Breast epithelium (tissue), 4 donors: ENCODE measurements around the gene PXDC1. TPM values are rescaled to one million over a fixed set of nuclear protein-coding genes. Genes with fewer than 3 reads are reported as not detected.

ENCODE experiments used
- DNase-seq, 2 donors: peaks; one replicate each; pipeline ENCODE4 v3.0.0-alpha.2; 2019; ENCODE audit warnings: low spot score in 2 of 2
- H3K27ac ChIP-seq, 2 donors: fragments of 200-600 bp; sonication (generic) in 1 of 2; one replicate each; pipeline ENCODE4 v1.5.1; 2016 to 2019; ENCODE audit warnings: mild to moderate bottlenecking in 1 of 2
- H3K27me3 ChIP-seq, 2 donors: fragments of 200-600 bp; sonication (generic) in 1 of 2; one replicate each; pipeline versions ENCODE4 v1.5.1 to v1.6.0; 2017 to 2019; ENCODE audit warnings: control low read depth in 1 of 2, mild to moderate bottlenecking in 1 of 2
- H3K36me3 ChIP-seq: fragments of 200-600 bp; one replicate; pipeline ENCODE4 v1.5.1; 2019
- H3K4me1 ChIP-seq, 2 donors: fragments of 200-600 bp; sonication (generic); one replicate each; pipeline ENCODE4 v1.5.1; 2016 to 2019; ENCODE audit warnings: control low read depth in 1 of 2
- H3K4me3 ChIP-seq, 3 donors: fragments of 200-600 bp; sonication (generic); 1 replicate in 2 of 3; 2 replicates in 1 of 3; pipeline ENCODE4 v1.5.1; 2016 to 2019; ENCODE audit warnings: mild to moderate bottlenecking in 3 of 3, moderate library complexity in 2 of 3
- H3K9me3 ChIP-seq, 2 donors: fragments of 200-600 bp; sonication (generic) in 1 of 2; one replicate each; pipeline ENCODE4 v1.5.1; 2016 to 2019; ENCODE audit warnings: control low read depth in 1 of 2
- POLR2A ChIP-seq: fragments of 450-650 bp; IDR thresholded peaks from one replicate; pipeline ENCODE4 v1.6.1; 2016; ENCODE audit warnings: antibody characterized with exemption, mild to moderate bottlenecking, moderate library complexity
- POLR2AphosphoS5 ChIP-seq, 3 donors: sonication (generic); formaldehyde crosslinking; IDR thresholded peaks; one replicate each; pipeline ENCODE4 v1.6.1; 2017; ENCODE audit warnings: antibody characterized with exemption in 3 of 3
- intact Hi-C: fragments of 100-400 bp; cut with DNase I; formaldehyde crosslinking; loops from one replicate; pipeline ENCODE4 v1.15.1; 2023; ENCODE audit warnings: low total_unique reads
- total RNA-seq, 3 donors: library from RNA; depleted of rRNA; stranded (reverse); fragments of >200 nt; gene quantifications; one replicate each; pipeline ENCODE4 v1.1.0, GENCODE V29; 2016
- TF ChIP-seq, protein P1 (sequence below), 3 donors: fragments of 450-650 bp; IDR thresholded peaks; one replicate each; pipeline ENCODE4 v1.5.1; 2016 to 2017; ENCODE audit warnings: antibody characterized with exemption in 3 of 3, mild to moderate bottlenecking in 3 of 3, moderate library complexity in 3 of 3

PXDC1 gene
- total RNA-seq, 3 donors from 2014 or later = 86.2 to 122 (median 88.0) TPM

- Histone ChIP-seq H3K27me3 (no peaks in the 10 kb centered on the region), H3K4me3 (no peak overlapping the region), H3K27ac (no peak overlapping the region), H3K4me1 (no peaks in the 10 kb centered on the region), H3K36me3 (no peaks in the 10 kb centered on the region), H3K9me3 (no peaks in the 10 kb centered on the region)
- TF ChIP-seq POLR2A (no peak), POLR2AphosphoS5 (IDR thresholded peaks at IDR 0.05) (no peak)
- TF ChIP-seq, protein P1, sequence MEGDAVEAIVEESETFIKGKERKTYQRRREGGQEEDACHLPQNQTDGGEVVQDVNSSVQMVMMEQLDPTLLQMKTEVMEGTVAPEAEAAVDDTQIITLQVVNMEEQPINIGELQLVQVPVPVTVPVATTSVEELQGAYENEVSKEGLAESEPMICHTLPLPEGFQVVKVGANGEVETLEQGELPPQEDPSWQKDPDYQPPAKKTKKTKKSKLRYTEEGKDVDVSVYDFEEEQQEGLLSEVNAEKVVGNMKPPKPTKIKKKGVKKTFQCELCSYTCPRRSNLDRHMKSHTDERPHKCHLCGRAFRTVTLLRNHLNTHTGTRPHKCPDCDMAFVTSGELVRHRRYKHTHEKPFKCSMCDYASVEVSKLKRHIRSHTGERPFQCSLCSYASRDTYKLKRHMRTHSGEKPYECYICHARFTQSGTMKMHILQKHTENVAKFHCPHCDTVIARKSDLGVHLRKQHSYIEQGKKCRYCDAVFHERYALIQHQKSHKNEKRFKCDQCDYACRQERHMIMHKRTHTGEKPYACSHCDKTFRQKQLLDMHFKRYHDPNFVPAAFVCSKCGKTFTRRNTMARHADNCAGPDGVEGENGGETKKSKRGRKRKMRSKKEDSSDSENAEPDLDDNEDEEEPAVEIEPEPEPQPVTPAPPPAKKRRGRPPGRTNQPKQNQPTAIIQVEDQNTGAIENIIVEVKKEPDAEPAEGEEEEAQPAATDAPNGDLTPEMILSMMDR (IDR thresholded peaks at IDR 0.05) = no peak
- no peak for DNase-seq
- intact Hi-C loops = no loop called here
Measured at GRCh38 chr6:3791526-3792203, 40.2 kb upstream of the PXDC1 start.

GRCh38 chr6:3789896-3790558, 38.5 kb upstream of the PXDC1 start:
- peak overlapping the region; percentile 22 to 23 for H3K27ac ChIP-seq
- DNase-seq = no peak
- intact Hi-C loops = no loop called here

DNA sequence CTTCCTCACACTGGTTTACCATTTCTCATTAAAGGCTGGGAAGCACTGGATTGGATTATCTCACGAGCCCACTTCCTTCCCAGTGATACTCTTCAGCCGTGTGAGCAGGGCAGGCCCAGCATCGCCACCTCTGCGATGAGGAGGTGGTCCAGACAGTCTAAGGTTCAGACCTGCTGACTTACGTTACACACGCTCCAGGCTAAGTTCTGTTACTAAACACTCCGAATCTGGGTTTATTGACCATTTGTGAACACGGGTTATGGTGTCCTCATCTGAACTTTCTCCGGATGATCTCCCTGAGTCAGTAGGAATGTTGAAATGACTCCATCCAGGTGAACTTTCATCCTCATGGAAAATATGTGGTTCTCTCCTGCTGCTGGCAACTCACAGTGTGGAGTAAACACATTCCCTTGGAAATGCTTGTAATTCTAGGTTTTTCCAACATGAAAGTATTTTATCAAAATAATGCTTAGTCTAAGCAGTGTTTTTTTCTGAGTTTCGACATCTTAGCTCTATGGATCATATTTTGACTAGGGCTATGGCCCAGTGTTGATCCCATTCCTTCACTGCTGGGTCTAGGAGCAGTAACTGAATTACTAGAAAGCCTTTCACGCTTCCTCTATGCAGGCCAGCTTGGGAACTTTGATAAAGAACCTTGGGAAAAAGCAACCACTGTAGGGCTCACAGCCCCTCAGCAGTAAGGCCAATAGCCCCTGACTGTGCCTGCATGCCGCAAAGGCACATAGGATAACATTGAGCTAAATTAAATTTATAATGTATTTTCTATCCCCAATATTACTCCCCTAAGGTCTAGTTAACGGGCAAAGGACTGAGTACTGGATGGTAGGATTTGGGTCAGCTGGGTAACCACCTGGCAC, 37.7 kb upstream of the PXDC1 start:
- TF ChIP-seq, protein P1 (IDR thresholded peaks at IDR 0.05) = no peak
- peak in 1 of 3 donors; percentile 12 for TF ChIP-seq POLR2AphosphoS5 (IDR thresholded peaks at IDR 0.05)
- no peaks in the 10 kb centered on the region for H3K4me1 ChIP-seq
- no peaks in the 10 kb centered on the region for H3K27me3 ChIP-seq
- H3K36me3 ChIP-seq = no peaks in the 10 kb centered on the region
- no peaks in the 10 kb centered on the region for H3K9me3 ChIP-seq
- no peak for DNase-seq
- intact Hi-C loops = no loop called here
- H3K4me3 ChIP-seq = no peak overlapping the region
- H3K27ac ChIP-seq = peak overlapping the region; percentile 24 to 39

More at GRCh38 chr6:3789896-3790558, 38.5 kb upstream of the PXDC1 start:
- no peak for TF ChIP-seq POLR2A
- no peak for TF ChIP-seq POLR2AphosphoS5 (IDR thresholded peaks at IDR 0.05)
- TF ChIP-seq, protein P1 (IDR thresholded peaks at IDR 0.05) = no peak
- no peaks in the 10 kb centered on the region for H3K4me1 ChIP-seq
- no peaks in the 10 kb centered on the region for H3K9me3 ChIP-seq
- no peak overlapping the region for H3K4me3 ChIP-seq
- H3K27me3 ChIP-seq = no peaks in the 10 kb centered on the region
- H3K36me3 ChIP-seq = no peaks in the 10 kb centered on the region

DNA sequence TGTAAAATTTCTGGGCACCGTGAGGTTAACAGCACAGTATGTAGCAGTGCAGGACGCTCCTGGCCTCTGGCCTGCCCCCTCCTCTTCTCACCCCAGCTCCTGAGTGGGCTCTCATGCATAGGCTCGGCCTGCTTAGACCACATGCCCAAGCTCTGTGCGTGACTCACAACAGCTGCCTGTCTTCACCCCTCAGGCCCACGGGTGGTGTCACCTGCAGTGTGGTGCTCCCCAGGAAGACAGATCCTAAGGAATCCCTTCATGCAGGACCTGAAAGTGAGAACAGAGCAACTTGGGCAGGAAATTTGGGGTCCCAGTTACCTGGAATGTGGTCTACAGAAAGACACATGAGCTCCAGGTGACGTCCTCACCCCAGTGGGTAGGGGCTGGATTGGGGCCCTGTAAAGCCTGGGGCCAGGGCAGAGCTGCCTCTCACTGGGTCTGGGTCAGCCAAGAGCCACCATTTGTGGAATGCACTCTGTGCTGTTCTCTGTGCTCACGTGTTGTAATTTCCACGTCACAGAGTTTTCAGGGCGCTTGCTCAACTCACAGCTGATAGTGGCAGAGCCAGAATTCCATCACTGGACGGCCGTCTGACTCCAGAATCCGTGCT, 37.0 kb upstream of the PXDC1 start:
- TF ChIP-seq, protein P1 (IDR thresholded peaks at IDR 0.05) = no peak
- TF ChIP-seq POLR2AphosphoS5 (IDR thresholded peaks at IDR 0.05) = no peak
- H3K27ac ChIP-seq = peak overlapping the region; percentile 24 to 39
- no peak for DNase-seq
- H3K27me3 ChIP-seq = no peaks in the 10 kb centered on the region
- intact Hi-C loops = no loop called here
- no peaks in the 10 kb centered on the region for H3K36me3 ChIP-seq
- no peaks in the 10 kb centered on the region for H3K4me1 ChIP-seq
- H3K4me3 ChIP-seq = no peak overlapping the region
- H3K9me3 ChIP-seq = no peaks in the 10 kb centered on the region
